Neural cell (in vitro differentiated cells): ENCODE data around the gene AFF3. TPM values are rescaled to one million over a fixed set of nuclear protein-coding genes. Genes with fewer than 3 reads are reported as not detected.
"Not testable (repeated sequence)": the region's sequence is repeated elsewhere in the genome, so short reads cannot be mapped to it uniquely, and the experiment has no call there.

Experiments
- H2AFZ ChIP-seq: fragments of 200-600, 300-800 bp; sonication (generic), shearing (Covaris generic); 2 replicates; pipeline ENCODE4 v1.6.0; 2014; ENCODE audit warnings: low read depth, mild to moderate bottlenecking, antibody characterized with exemption, low read length, moderate library complexity
- H3F3A ChIP-seq: fragments of 200-600 bp; shearing (Covaris generic); 2 replicates; pipeline ENCODE4 v1.6.1; 2016; ENCODE audit warnings: mild to moderate bottlenecking, moderate library complexity, mixed read lengths, antibody characterized with exemption, low read length; ENCODE audit not compliant: insufficient read depth, poor library complexity, severe bottlenecking
- H3K27ac ChIP-seq: fragments of 200-600, 300-800 bp; sonication (generic), shearing (Covaris generic); 2 replicates; pipeline ENCODE4 v1.5.1; 2014; ENCODE audit warnings: mild to moderate bottlenecking, low read length, moderate library complexity
- H3K27me3 ChIP-seq: fragments of 300-800, 200-600 bp; sonication (generic), shearing (Covaris generic); 2 replicates; pipeline ENCODE4 v1.6.0; 2014; ENCODE audit warnings: mild to moderate bottlenecking, low read depth, low read length, moderate library complexity; ENCODE audit not compliant: insufficient read depth
- H3K36me3 ChIP-seq: fragments of 300-800, 200-600 bp; sonication (generic), shearing (Covaris generic); 2 replicates; pipeline ENCODE4 v1.5.1; 2014; ENCODE audit warnings: mild to moderate bottlenecking, antibody characterized with exemption, low read length, moderate library complexity; ENCODE audit not compliant: insufficient read depth
- H3K4me2 ChIP-seq: fragments of 300-800, 200-600 bp; sonication (generic), shearing (Covaris generic); 2 replicates; pipeline ENCODE4 v1.6.0; 2014; ENCODE audit warnings: mild to moderate bottlenecking, low read length
- H3K4me3 ChIP-seq: fragments of 300-800, 200-600 bp; sonication (generic), shearing (Covaris generic); 2 replicates; pipeline ENCODE4 v1.5.1; 2014; ENCODE audit warnings: mild to moderate bottlenecking, low read length, moderate library complexity
- H3K79me2 ChIP-seq: fragments of 200-600 bp; shearing (Covaris generic); replicated peaks from 2 replicates; pipeline ENCODE4 v1.6.0; 2014; ENCODE audit warnings: mild to moderate bottlenecking, low read length, moderate library complexity; ENCODE audit not compliant: insufficient read depth
- H3K9ac ChIP-seq: fragments of 300-800, 200-600 bp; sonication (generic), shearing (Covaris generic); 2 replicates; pipeline ENCODE4 v1.6.1; 2016; ENCODE audit warnings: mild to moderate bottlenecking, low read length, mixed read lengths
- H3K9me2 ChIP-seq: fragments of 200-600 bp; shearing (Covaris generic); 2 replicates; pipeline ENCODE4 v1.6.1; 2016; ENCODE audit warnings: mild to moderate bottlenecking, low read length, mixed read lengths; ENCODE audit not compliant: insufficient read depth
- H3K9me3 ChIP-seq: fragments of 200-600, 300-800 bp; sonication (generic), shearing (Covaris generic); 2 replicates; pipeline ENCODE4 v1.6.1; 2016; ENCODE audit warnings: mild to moderate bottlenecking, mixed run types, low read length, moderate library complexity, mixed read lengths
- H4K20me1 ChIP-seq: fragments of 200-600 bp; shearing (Covaris generic); 2 replicates; pipeline ENCODE4 v1.6.1; 2016; ENCODE audit warnings: mild to moderate bottlenecking, mixed run types; ENCODE audit not compliant: insufficient read depth
- EP300 ChIP-seq: fragments of 450-650 bp; conservative IDR thresholded peaks from 2 replicates; pipeline ENCODE4 v1.6.1; 2014; ENCODE audit warnings: antibody characterized with exemption, mild to moderate bottlenecking, moderate library complexity; ENCODE audit not compliant: poor library complexity, severe bottlenecking
- EZH2 ChIP-seq: fragments of 200-600, 300-800 bp; shearing (Covaris generic), sonication (generic); IDR thresholded peaks from 2 replicates; pipeline ENCODE4 v1.6.1; 2014; ENCODE audit warnings: antibody characterized with exemption, low read length, borderline replicate concordance, mild to moderate bottlenecking; ENCODE audit not compliant: insufficient read depth, poor library complexity, severe bottlenecking
- MXI1 ChIP-seq: fragments of 450-650 bp; conservative IDR thresholded peaks from 2 replicates; pipeline ENCODE4 v1.6.1; 2014; ENCODE audit warnings: antibody characterized with exemption, mild to moderate bottlenecking; ENCODE audit not compliant: poor library complexity, severe bottlenecking
- POLR2AphosphoS5 ChIP-seq: IDR thresholded peaks from 2 replicates; pipeline ENCODE4 v1.6.1; 2012
- RAD21 ChIP-seq: fragments of 450-650 bp; conservative IDR thresholded peaks from 2 replicates; pipeline ENCODE4 v1.6.1; 2014; ENCODE audit warnings: antibody characterized with exemption, mild to moderate bottlenecking, moderate library complexity
- SMC3 ChIP-seq: fragments of 450-650 bp; conservative IDR thresholded peaks from 2 replicates; pipeline ENCODE4 v1.6.1; 2014; ENCODE audit warnings: antibody characterized with exemption, mild to moderate bottlenecking, moderate library complexity; ENCODE audit not compliant: poor library complexity
- TAF1 ChIP-seq: IDR thresholded peaks from 2 replicates; pipeline ENCODE4 v1.6.1; 2012; ENCODE audit warnings: low read depth
- polyA plus RNA-seq: library from polyadenylated mRNA; depleted of rRNA; stranded (reverse); fragments of >200 nt; gene quantifications from 2 replicates; pipeline ENCODE4 v1.2.3, GENCODE V29; 2014
- TF ChIP-seq, protein P1 (sequence below): IDR thresholded peaks from 2 replicates; pipeline ENCODE4 v1.6.1; 2012; ENCODE audit warnings: borderline replicate concordance
- TF ChIP-seq, protein P2 (sequence below): fragments of 450-650 bp; IDR thresholded peaks from 2 replicates; pipeline ENCODE4 v1.5.1; 2014; ENCODE audit warnings: antibody characterized with exemption, mild to moderate bottlenecking, moderate library complexity; ENCODE audit not compliant: poor library complexity, severe bottlenecking

The AFF3 gene
- polyA plus RNA-seq, 1 donor from 2014 or later: 5.1 TPM

DNA sequence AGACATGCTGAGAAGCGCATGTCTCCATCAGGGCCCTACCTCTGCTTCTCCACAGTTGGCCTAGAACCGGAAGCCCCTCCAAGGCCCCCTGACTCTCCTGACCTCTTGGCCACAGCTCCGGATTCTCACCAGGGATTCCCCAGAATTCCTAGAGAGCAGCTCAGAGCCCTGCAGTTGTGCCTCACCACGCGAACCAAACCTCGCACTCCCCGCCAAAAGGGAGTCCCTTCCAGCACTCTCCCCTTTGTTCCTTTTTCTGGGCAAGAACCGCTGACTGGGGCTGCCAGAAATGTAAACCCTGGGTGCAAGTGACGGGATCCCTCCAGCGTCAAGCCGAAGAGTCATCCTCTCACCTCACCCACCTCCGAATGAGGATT lies 36.7 kb downstream of the AFF3 start:
- no peak overlapping the region for H2AFZ ChIP-seq
- TF ChIP-seq, protein P1, sequence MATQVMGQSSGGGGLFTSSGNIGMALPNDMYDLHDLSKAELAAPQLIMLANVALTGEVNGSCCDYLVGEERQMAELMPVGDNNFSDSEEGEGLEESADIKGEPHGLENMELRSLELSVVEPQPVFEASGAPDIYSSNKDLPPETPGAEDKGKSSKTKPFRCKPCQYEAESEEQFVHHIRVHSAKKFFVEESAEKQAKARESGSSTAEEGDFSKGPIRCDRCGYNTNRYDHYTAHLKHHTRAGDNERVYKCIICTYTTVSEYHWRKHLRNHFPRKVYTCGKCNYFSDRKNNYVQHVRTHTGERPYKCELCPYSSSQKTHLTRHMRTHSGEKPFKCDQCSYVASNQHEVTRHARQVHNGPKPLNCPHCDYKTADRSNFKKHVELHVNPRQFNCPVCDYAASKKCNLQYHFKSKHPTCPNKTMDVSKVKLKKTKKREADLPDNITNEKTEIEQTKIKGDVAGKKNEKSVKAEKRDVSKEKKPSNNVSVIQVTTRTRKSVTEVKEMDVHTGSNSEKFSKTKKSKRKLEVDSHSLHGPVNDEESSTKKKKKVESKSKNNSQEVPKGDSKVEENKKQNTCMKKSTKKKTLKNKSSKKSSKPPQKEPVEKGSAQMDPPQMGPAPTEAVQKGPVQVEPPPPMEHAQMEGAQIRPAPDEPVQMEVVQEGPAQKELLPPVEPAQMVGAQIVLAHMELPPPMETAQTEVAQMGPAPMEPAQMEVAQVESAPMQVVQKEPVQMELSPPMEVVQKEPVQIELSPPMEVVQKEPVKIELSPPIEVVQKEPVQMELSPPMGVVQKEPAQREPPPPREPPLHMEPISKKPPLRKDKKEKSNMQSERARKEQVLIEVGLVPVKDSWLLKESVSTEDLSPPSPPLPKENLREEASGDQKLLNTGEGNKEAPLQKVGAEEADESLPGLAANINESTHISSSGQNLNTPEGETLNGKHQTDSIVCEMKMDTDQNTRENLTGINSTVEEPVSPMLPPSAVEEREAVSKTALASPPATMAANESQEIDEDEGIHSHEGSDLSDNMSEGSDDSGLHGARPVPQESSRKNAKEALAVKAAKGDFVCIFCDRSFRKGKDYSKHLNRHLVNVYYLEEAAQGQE: no peak
- no peak for TF ChIP-seq SMC3
- TF ChIP-seq, protein P2, sequence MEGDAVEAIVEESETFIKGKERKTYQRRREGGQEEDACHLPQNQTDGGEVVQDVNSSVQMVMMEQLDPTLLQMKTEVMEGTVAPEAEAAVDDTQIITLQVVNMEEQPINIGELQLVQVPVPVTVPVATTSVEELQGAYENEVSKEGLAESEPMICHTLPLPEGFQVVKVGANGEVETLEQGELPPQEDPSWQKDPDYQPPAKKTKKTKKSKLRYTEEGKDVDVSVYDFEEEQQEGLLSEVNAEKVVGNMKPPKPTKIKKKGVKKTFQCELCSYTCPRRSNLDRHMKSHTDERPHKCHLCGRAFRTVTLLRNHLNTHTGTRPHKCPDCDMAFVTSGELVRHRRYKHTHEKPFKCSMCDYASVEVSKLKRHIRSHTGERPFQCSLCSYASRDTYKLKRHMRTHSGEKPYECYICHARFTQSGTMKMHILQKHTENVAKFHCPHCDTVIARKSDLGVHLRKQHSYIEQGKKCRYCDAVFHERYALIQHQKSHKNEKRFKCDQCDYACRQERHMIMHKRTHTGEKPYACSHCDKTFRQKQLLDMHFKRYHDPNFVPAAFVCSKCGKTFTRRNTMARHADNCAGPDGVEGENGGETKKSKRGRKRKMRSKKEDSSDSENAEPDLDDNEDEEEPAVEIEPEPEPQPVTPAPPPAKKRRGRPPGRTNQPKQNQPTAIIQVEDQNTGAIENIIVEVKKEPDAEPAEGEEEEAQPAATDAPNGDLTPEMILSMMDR: no peak
- TF ChIP-seq TAF1: no peak
- no peak for TF ChIP-seq POLR2AphosphoS5
- no peak for TF ChIP-seq EP300
- no peak for TF ChIP-seq EZH2
- no peak for TF ChIP-seq RAD21
- no peak for TF ChIP-seq MXI1
- H3K9me3 ChIP-seq: no peaks in the 10 kb centered on the region
- H3K27me3 ChIP-seq: peaks cover 10% of the 10 kb centered on the region
- peak overlapping the region; percentile 70 for H3K4me3 ChIP-seq
- no peaks in the 10 kb centered on the region for H3F3A ChIP-seq
- peak overlapping the region; percentile 69 for H3K9ac ChIP-seq
- H3K9me2 ChIP-seq: no peaks in the 10 kb centered on the region
- no peak overlapping the region for H3K27ac ChIP-seq
- H3K4me2 ChIP-seq: peak overlapping the region; percentile 84
- no peaks in the 10 kb centered on the region for H3K36me3 ChIP-seq
- no peaks in the 10 kb centered on the region for H4K20me1 ChIP-seq
- no peaks in the 10 kb centered on the region for H3K79me2 ChIP-seq

DNA sequence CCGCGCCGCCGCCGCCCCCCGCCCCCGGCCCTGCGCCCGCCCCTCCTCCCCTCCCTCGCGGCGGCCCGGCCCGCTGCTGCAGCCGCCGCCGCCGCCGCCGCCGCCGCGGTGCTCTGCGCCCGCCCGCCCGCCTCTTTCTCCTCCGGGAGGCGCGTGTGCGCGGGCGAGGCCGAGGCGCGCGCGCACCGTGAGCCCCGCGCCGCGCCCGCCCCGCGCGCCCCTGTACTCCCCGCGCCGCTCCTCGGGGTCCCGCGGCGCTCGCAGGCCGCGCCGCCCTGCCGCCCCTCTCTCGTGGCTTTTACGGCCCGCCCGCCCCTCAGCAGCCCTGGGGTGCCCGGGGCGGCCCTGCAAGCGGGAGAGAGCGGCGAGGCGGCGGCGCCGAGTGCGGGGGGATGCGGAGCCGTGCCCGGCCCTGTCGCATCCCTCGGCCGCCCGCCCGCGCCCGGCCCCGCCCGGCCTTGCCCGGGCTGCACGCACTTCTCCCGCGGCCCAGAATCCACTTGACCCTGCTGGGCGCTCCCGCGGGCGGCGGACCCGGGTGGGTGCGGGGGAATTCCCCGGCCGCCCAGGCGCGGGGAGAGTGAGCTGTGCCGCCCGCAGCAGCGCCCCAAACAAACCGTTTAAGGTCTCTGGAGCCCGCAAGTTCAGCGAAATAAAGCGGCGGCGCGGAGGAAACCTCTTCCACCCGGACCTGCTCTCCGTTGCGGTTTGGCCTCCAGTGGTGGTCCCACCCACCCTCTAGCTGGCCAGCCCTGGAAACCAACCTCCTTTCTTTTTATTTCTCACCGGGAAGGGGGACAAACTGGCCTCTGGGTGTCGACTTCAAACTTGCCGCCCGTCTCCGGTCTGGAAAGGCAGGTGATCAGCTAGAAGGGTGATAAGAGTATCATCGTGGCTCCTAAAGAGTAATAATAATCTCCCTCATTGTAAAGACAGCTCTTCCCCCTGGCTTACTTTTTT lies 37.4 kb downstream of the AFF3 start:
- Histone ChIP-seq H3F3A (no peaks in the 10 kb centered on the region), H3K9ac (peak overlapping the region; percentile 69), H3K4me3 (peak overlapping the region; percentile 70), H3K79me2 (no peaks in the 10 kb centered on the region), H3K27ac (no peak overlapping the region), H3K27me3 (peaks cover 10% of the 10 kb centered on the region), H3K4me2 (peak overlapping the region; percentile 84), H3K9me2 (no peaks in the 10 kb centered on the region), H4K20me1 (no peaks in the 10 kb centered on the region), H3K9me3 (no peaks in the 10 kb centered on the region), H2AFZ (peak overlapping the region; percentile 51), H3K36me3 (no peaks in the 10 kb centered on the region)
- TF ChIP-seq, protein P1: no peak
- TF ChIP-seq RAD21 (no peak), EZH2 (no peak), EP300 (peak; percentile 25), TAF1 (no peak), SMC3 (peak; percentile 33), MXI1 (peak; percentile 28), POLR2AphosphoS5 (no peak)
- TF ChIP-seq, protein P2: no peak

DNA sequence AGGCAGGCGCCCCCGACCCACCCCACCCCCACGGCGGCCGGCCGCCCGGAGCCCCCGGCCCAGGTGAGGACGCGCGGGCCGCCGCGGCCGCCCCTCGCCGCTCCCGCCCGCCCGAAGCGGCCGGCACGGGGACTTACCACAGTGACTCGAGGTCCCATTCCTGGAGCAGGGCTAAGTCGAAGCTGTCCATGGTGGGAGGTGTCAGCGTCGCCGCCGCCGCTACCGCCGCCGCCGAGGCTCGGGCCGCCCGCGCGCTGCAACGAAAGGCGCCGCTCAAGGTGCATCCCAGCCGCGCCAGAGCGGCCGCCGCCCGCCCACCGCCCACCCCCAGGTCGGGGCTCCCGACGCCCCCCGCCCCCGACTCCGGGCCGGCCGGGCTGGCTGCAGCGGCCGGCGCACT lies 38.1 kb downstream of the AFF3 start:
- H3K4me3 ChIP-seq: peak overlapping the region; percentile 58
- H3K27me3 ChIP-seq: peaks cover 10% of the 10 kb centered on the region
- H3K9me2 ChIP-seq, H3K9me3 ChIP-seq, H3K4me2 ChIP-seq, H3K9ac ChIP-seq, H2AFZ ChIP-seq, H3F3A ChIP-seq, H4K20me1 ChIP-seq, H3K27ac ChIP-seq, H3K36me3 ChIP-seq, H3K79me2 ChIP-seq: not testable (repeated sequence)
